ENCODE data around the gene SPOP. TPM values are rescaled to one million over a fixed set of nuclear protein-coding genes. Genes with fewer than 3 reads are reported as not detected.

Gene SPOP
- polyA plus RNA-seq, 6 donors from 2014 or later = 78.4 to 131 (median 95.3) TPM

DNA sequence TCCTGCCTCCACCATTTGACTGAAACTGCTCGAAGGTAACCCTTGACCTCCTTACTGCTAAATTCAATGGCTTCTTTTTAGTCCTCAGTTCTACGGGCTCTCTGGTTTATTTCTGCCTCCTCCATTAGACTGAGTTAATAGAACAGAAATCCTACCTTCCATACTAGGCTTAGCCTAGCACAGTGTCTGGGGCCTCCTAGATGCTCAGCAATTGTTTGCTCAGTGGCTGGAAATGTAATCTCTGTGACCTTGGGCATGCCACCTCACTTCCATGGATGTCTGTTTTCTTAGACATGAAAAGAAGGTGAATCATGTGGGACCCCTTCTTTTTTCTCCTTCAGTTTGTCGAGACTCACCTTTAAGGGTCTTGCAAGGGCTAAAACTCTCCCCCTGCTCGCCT lies 82.6 kb downstream of the SPOP start:
- Mint-ChIP-seq H3K4me1 (peaks cover 0 to 6% (median 0%) of the 10 kb centered on the region in 3 donors), H3K27me3 (no peaks in the 10 kb centered on the region), H3K4me3 (no peak overlapping the region), H3K27ac (peak overlapping the region in 1 of 6 donors; percentile 19), H3K36me3 (peaks cover 24 to 45% of the 10 kb centered on the region in 2 donors), H3K9me3 (no peaks in the 10 kb centered on the region)
- DNase-seq (no peak), ATAC-seq (ENCODE audit: low read depth in 2 of 2) (no peak)

DNA sequence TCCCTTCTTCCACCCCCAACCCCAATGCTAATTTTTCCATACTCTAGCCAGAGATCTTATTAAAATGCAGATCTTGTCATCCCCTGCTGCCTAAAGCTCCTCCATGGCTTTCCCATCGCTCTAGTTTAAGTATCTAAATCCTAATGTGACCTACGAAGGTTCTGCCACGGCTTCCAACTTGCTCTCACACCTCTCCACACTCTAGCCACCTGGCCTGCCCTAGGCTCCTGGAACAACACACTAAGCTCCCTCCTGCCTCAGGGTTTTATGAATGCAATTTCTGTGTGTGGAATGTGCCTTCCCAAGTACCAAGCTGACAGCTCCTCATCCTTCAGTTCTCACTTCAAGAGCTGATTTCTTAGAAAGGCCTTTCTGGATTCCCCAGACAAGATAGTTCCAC lies 85.6 kb downstream of the SPOP start:
- H3K4me3 Mint-ChIP-seq = no peak overlapping the region
- peak overlapping the region in 1 of 6 donors; percentile 28 for H3K27ac Mint-ChIP-seq
- no peaks in the 10 kb centered on the region for H3K9me3 Mint-ChIP-seq
- H3K36me3 Mint-ChIP-seq = peaks cover 16 to 27% of the 10 kb centered on the region in 2 donors
- DNase-seq (no peak), ATAC-seq (ENCODE audit: low read depth in 2 of 2) (no peak)
- no peaks in the 10 kb centered on the region for H3K27me3 Mint-ChIP-seq
- H3K4me1 Mint-ChIP-seq = peaks cover 0 to 6% (median 0%) of the 10 kb centered on the region in 3 donors

DNA sequence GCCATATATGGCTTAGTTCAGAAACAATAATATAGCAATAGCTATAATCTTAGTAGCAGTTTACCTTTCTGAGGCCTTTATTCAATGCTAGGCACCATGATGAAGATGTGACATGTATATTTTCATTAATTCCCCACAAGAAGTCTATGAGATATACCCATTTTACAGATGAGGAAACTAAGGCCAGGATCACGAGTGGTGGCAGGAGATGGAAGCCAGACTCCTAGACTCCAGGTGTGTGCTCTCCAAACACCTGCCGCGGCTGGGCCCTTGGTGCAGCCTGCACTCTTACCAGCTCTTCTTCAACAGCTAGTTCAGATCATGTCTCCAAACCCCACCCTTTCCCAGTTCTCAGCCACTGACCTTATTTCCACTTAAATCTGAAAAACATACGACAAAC lies 87.0 kb downstream of the SPOP start:
- DNase-seq = no peak
- no peak overlapping the region for H3K4me3 Mint-ChIP-seq
- no peak for ATAC-seq (ENCODE audit: low read depth in 2 of 2)
- no peaks in the 10 kb centered on the region for H3K9me3 Mint-ChIP-seq
- no peaks in the 10 kb centered on the region for H3K27me3 Mint-ChIP-seq
- peaks cover 6 to 18% of the 10 kb centered on the region in 2 donors for H3K36me3 Mint-ChIP-seq
- H3K27ac Mint-ChIP-seq = no peak overlapping the region
- H3K4me1 Mint-ChIP-seq = peaks cover 0 to 6% (median 0%) of the 10 kb centered on the region in 3 donors

DNA sequence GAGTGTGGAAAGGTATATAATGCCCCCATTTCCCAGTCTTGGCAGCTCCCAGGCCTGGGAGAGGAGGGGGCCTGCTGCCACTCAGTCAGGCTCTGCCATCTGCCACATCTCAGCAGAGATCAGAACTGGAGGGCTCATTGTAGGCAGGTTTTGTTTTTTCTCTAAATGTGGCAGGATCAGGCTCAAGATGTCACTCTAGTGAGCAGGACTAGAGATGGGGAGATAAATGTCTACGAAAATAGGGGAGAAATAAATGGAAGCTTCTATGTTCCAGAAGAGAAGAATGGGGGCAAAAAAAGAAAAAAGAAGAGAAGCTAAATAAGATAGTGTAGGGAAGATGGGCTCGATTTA lies 88.3 kb downstream of the SPOP start:
- Mint-ChIP-seq H3K4me1 (peaks cover 0 to 6% (median 0%) of the 10 kb centered on the region in 3 donors), H3K4me3 (no peak overlapping the region), H3K27me3 (no peaks in the 10 kb centered on the region), H3K9me3 (no peaks in the 10 kb centered on the region), H3K36me3 (peaks cover 6 to 18% of the 10 kb centered on the region in 2 donors), H3K27ac (peak overlapping the region in 1 of 6 donors; percentile 76)
- ATAC-seq (ENCODE audit: low read depth in 2 of 2) = no peak
- no peak for DNase-seq

DNA sequence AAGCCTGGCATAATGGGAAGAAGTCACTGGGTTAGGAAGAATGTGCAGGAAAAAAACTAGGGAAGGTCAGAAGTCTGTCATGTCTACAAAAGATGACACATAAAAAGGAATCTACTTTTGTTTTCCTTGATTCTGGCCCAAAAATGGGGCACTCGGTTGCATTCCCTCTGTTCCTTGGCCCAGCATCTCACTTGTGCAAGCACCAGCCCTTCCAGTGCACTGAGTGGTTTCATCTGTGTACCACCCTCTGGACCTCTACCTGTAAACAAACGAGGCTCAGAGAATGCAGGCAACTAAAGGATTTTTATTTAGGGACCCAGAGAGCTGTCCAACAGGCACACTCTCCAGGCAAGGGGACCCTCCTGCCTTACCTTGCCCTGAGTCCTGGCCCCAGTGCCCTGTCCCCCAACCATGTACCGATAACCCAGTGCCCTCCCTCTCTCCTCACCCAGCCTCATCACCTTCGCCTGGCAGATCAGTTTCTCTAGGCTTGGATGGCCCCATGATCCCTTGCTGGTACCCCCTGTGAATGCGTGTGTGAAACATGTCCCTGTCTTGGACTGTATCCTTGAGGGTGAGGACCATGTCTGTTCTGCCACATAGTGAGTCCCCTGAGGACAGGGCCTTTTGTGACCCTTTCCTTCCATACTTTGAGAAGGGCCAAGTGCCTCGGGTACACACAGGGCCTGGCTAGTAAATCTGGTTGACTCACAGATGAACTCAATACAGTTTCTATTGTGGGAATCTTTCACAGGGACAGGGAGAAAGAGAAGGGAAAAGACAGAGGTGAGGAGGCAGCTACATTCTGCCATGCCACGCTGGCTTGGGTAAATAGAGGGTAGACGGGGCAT lies 88.9 kb downstream of the SPOP start:
- ATAC-seq (ENCODE audit: low read depth in 2 of 2) (no peak), DNase-seq (no peak)
- Mint-ChIP-seq H3K9me3 (no peaks in the 10 kb centered on the region), H3K27me3 (no peaks in the 10 kb centered on the region), H3K4me1 (peaks cover 0 to 6% (median 0%) of the 10 kb centered on the region in 3 donors), H3K36me3 (peaks cover 6 to 18% of the 10 kb centered on the region in 2 donors), H3K27ac (peak overlapping the region in 1 of 6 donors; percentile 76), H3K4me3 (no peak overlapping the region)

DNA sequence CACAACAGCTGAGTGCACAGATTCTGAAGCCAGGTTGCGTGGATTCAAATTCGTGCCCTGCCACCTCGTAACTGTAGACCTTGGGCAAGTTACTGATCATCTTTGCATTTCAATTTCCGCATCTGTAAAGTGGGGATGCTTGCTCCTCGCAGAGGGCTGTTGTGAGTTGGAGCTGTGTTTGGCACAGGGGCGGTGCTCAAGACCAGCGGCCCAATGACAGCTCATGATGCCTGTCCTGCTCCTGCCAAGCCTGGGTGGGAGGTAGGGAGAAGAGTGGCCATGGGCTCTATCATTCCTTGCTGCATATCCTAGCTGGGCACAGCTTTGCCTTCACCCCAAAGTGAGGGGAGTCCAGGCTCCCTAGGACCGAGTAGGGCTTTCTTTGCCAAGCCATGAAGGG lies 89.6 kb downstream of the SPOP start:
- H3K4me3 Mint-ChIP-seq = no peak overlapping the region
- H3K27me3 Mint-ChIP-seq = no peaks in the 10 kb centered on the region
- no peak for DNase-seq
- ATAC-seq (ENCODE audit: low read depth in 2 of 2) = no peak
- H3K36me3 Mint-ChIP-seq = peaks cover 6 to 18% of the 10 kb centered on the region in 2 donors
- peaks cover 0 to 6% (median 0%) of the 10 kb centered on the region in 3 donors for H3K4me1 Mint-ChIP-seq
- no peaks in the 10 kb centered on the region for H3K9me3 Mint-ChIP-seq
- peak overlapping the region in 3 of 6 donors; percentile 8 to 49 (median 44) for H3K27ac Mint-ChIP-seq

DNA sequence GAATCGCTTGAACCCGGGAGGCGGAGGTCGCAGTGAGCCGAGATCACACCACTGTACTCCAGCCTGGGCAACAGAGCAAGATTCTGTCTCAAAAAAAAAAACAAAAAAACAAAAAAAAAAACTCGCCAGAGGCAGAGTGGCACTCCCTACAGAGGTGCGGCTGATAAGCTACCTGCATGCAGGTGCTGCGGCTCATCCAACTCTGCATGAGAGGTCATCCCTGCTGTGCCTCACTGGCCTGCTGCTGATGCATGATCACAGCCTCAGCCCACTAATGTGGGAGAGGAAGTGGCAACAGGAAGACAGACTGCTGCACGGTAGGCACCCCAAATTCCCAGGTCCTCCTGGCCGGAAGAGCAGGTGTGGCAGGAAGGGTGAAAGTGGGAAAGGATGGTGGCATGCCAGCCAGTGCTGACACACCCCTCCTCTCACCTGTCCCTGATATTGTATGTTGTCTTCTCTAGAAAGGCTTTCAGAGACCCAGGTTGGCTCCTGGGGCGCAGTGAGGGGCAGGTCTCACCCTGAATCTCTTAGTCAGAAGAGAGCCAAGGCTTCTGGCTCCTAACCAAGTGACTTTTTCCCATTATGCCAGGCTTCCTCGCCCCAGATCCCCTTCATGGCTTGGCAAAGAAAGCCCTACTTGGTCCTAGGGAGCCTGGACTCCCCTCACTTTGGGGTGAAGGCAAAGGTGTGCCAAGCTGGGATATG lies 90.4 kb downstream of the SPOP start:
- DNase-seq (no peak), ATAC-seq (ENCODE audit: low read depth in 2 of 2) (no peak)
- no peaks in the 10 kb centered on the region for H3K27me3 Mint-ChIP-seq
- H3K36me3 Mint-ChIP-seq = peaks cover 6 to 14% of the 10 kb centered on the region in 2 donors
- no peaks in the 10 kb centered on the region for H3K9me3 Mint-ChIP-seq
- no peak overlapping the region for H3K4me3 Mint-ChIP-seq
- no peak overlapping the region for H3K27ac Mint-ChIP-seq
- H3K4me1 Mint-ChIP-seq = peaks cover 0 to 6% (median 0%) of the 10 kb centered on the region in 3 donors

DNA sequence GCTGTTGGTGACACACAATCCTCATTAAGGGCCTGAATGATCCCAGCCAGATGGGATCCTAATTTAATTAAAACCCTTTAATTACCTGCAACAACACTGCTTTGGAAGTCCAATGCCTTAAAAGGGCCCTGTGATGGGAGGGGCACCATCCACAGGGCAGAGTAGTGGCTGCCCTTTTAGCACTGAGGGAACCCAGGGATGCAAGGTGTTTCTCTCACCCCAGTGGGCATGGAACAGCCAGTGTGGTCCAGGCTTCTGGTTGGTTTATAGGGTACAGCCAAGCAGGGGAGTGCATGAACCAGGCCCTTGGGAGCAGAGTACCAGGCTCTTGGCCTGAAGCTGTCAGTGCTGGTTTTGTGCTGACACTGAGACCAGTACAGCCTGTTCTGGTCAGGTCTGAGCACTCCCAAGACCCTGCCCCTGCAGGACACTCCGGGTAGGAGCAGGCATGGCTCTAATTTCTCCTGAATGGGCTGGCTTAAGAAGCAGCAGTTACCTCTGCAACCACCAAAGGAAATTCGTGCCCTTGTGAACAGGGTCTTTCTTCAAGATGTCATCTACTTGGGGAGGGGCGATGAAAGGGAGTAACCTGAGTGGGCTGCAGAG lies 92.4 kb downstream of the SPOP start:
- H3K9me3 Mint-ChIP-seq = no peaks in the 10 kb centered on the region
- H3K27me3 Mint-ChIP-seq = no peaks in the 10 kb centered on the region
- no peak for ATAC-seq (ENCODE audit: low read depth in 2 of 2)
- no peak for DNase-seq
- no peak overlapping the region for H3K4me3 Mint-ChIP-seq
- no peaks in the 10 kb centered on the region for H3K4me1 Mint-ChIP-seq
- H3K36me3 Mint-ChIP-seq = no peaks in the 10 kb centered on the region
- H3K27ac Mint-ChIP-seq = no peak overlapping the region

DNA sequence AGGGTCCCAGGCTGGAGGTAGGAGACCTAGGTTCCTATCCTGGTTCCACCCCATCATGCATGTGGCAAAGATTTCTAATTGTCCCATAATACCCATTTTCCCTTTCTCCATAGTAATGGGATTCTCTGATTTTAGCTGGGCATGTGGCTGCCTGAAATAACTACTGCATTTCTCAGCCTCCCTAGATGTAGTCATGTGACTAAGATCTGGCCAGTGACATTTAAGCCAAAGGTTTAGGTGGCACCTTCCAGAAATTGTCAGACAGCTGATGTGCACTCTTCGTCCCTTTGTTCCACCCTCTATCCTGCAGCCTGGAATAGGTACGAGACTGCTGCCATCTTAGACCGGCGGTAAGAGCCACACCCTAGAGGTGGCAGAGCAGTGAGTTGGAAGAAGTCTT lies 94.0 kb downstream of the SPOP start:
- Mint-ChIP-seq H3K36me3 (no peaks in the 10 kb centered on the region), H3K9me3 (no peaks in the 10 kb centered on the region), H3K27me3 (peaks cover 0 to 1% (median 0%) of the 10 kb centered on the region in 3 donors), H3K27ac (no peak overlapping the region), H3K4me1 (no peaks in the 10 kb centered on the region), H3K4me3 (peak overlapping the region in 1 of 8 donors; percentile 18)
- DNase-seq = no peak
- ATAC-seq (ENCODE audit: low read depth in 2 of 2) = no peak

DNA sequence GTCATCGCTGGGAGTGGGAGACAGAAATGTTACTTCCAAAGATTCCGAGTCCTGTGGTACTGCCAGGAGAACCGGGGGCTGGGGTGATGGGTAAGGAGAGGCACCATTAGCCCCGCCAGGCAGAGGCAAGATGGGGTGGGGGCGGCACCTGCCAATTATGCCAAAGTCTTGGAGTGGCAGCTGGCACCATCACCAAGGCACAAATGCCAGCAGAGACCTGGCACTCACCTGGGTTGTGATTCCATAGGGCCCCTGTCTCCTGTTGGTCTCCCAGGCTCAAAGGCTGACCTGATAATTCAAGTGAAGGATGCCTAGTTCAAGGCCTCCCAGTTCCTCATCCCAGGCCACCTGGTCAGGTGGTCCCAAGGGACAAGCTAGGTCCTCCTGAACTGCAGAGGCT lies 94.7 kb downstream of the SPOP start:
- H3K27ac Mint-ChIP-seq = peak overlapping the region in 1 of 6 donors; percentile 54
- no peak for DNase-seq
- no peaks in the 10 kb centered on the region for H3K4me1 Mint-ChIP-seq
- no peaks in the 10 kb centered on the region for H3K9me3 Mint-ChIP-seq
- H3K27me3 Mint-ChIP-seq = peaks cover 0 to 8% (median 0%) of the 10 kb centered on the region in 3 donors
- H3K36me3 Mint-ChIP-seq = no peaks in the 10 kb centered on the region
- ATAC-seq (ENCODE audit: low read depth in 2 of 2) = no peak
- H3K4me3 Mint-ChIP-seq = no peak overlapping the region

DNA sequence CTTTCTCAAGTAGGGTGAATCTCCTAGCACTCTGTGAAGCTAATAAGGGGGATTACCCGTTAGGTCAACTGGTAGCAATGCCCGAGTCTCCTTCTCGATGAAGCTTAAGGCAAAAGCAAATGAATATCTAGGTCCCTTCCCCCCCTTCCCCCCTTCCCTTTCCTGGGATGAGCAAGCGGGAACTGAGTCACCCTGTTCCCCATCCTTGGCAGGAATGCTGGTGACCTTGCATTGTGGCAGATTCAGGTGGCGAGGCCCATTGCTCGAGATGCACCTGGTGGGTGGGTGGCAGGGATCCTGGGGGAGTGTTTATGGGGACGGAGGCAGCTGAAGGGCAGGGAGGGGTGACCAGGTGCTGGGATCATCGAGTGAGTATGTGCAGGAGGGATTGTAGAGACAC lies 95.1 kb downstream of the SPOP start:
- DNase-seq = no peak
- Mint-ChIP-seq H3K4me1 (peaks cover 0 to 1% (median 0%) of the 10 kb centered on the region in 3 donors), H3K4me3 (no peak overlapping the region), H3K36me3 (no peaks in the 10 kb centered on the region), H3K27me3 (peaks cover 2 to 12% (median 4%) of the 10 kb centered on the region in 3 donors), H3K9me3 (no peaks in the 10 kb centered on the region), H3K27ac (no peak overlapping the region)
- ATAC-seq (ENCODE audit: low read depth in 2 of 2) = no peak

DNA sequence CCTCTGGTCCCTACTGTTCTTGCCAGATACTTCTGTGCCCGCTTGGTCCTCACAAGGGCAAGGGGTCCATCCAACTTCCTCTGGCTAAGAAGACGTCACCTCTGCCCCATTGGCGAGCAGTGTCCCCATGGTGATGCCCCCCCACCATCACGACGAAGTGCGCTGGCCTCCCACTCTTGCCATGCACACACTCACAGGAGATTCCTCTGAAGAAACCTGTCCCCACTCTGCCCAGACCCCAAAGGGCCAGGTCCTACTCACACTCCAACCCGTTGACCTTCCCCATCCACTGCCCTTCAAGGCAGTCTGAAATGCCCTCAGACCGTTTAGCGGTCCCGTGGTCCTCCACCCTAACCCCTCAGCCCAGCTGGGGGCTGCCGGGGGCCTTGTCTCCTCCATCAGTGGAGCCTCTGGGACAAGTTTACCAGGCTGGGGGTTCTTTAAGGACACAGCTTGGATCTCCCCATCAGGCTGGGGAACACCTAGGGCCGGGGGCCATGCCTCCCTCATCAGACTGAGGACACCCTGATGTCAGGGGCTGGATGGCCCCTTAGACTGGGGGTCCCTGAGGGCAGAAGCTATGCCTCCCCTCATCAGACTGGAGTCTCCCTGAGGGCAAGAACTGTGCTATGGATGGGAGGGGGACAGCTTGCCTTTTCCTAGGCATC lies 95.7 kb downstream of the SPOP start:
- H3K9me3 Mint-ChIP-seq = no peaks in the 10 kb centered on the region
- ATAC-seq (ENCODE audit: low read depth in 2 of 2) (no peak), DNase-seq (no peak)
- peaks cover 7 to 18% (median 10%) of the 10 kb centered on the region in 3 donors for H3K27me3 Mint-ChIP-seq
- peaks cover 0 to 2% (median 2%) of the 10 kb centered on the region in 3 donors for H3K4me1 Mint-ChIP-seq
- H3K4me3 Mint-ChIP-seq = no peak overlapping the region
- H3K27ac Mint-ChIP-seq = peak overlapping the region in 1 of 6 donors; percentile 67
- no peaks in the 10 kb centered on the region for H3K36me3 Mint-ChIP-seq

DNA sequence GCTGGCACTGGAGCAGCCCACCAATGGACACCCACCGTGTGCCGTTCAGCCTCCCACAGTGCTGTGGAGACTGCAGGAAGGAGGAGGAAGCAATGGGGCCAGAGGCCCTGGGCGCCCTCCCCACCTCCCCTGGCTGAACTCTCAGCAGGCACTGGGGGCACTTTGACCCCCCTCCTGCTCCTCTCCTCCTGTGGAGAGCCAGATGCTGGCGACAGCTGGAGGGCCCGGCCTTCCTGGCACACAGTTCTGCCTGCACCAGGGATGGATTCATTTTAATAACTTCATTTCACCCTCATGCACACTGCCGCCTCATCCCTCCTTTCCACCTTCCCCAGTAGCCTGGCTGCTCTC lies 96.3 kb downstream of the SPOP start:
- Mint-ChIP-seq H3K9me3 (no peaks in the 10 kb centered on the region), H3K36me3 (no peaks in the 10 kb centered on the region), H3K27me3 (peaks cover 7 to 24% (median 16%) of the 10 kb centered on the region in 3 donors), H3K4me1 (peaks cover 3 to 6% (median 5%) of the 10 kb centered on the region in 3 donors), H3K4me3 (no peak overlapping the region), H3K27ac (peak overlapping the region in 1 of 6 donors; percentile 67)
- DNase-seq = no peak
- ATAC-seq (ENCODE audit: low read depth in 2 of 2) = no peak
